HG03139 (cell line): Measurements from ENCODE around the gene SOX3.

Experiments
- ATAC-seq: cut with Tn5 transposase; IDR thresholded peaks from one replicate; pipeline ENCODE4 v1.9.1; 2021; ENCODE audit not compliant: unreplicated experiment

Gene SOX3

GRCh38 chrX:140500441-140500840 lies 4.4 kb downstream of the SOX3 start:
- no peak for ATAC-seq

GRCh38 chrX:140495739-140496138 lies 9.1 kb downstream of the SOX3 start:
- ATAC-seq: no peak

- ATAC-seq: no peak
Measured at GRCh38 chrX:140492066-140492994, 12.5 kb downstream of the SOX3 start.

- no peak for ATAC-seq
Measured at GRCh38 chrX:140480765-140481164, 24.1 kb downstream of the SOX3 start.

GRCh38 chrX:140477987-140478386 lies 26.9 kb downstream of the SOX3 start:
- ATAC-seq: no peak

- no peak for ATAC-seq
Measured at GRCh38 chrX:140475025-140475424, 29.8 kb downstream of the SOX3 start.

GRCh38 chrX:140467211-140467610 lies 37.7 kb downstream of the SOX3 start:
- no peak for ATAC-seq
